HCT116 (cell line): ENCODE measurements around the gene NFKB1. TPM values are rescaled to one million over a fixed set of nuclear protein-coding genes. Genes with fewer than 3 reads are reported as not detected.

Experiments
- ATAC-seq: fragments of 200-7000 bp; cut with Tn5 transposase; 2 replicates; pipeline ENCODE4 v1.9.1; 2020; ENCODE audit warnings: mild to moderate bottlenecking, moderate library complexity
- BruUV-seq: library from RNA; stranded (reverse); fragments of 400-500 nt; replicated peaks from 2 replicates; lab custom pipeline; 2021; lab: Mats Ljungman, UMichigan
- CTCF ChIA-PET: fragments of 300-600 bp; sonication (Branson Sonifier 250); formaldehyde crosslinking; loops from one replicate; lab custom pipeline; 2021; ENCODE audit warnings: antibody characterized with exemption; lab: Charles Lee
- POLR2A ChIA-PET: fragments of 300-600, 350-600 bp; sonication (Branson Sonifier 250); formaldehyde crosslinking; loops from one replicate; lab custom pipeline; 2021; ENCODE audit warnings: antibody characterized with exemption; lab: Charles Lee
- RAD21 ChIA-PET, 2 experiments: fragments of 300-600 bp; sonication (Branson Sonifier 250); formaldehyde crosslinking; loops; one replicate each; lab custom pipeline; 2023; ENCODE audit warnings: low total read pairs in 2 of 2; ENCODE audit not compliant: uncharacterized antibody in 2 of 2, unreplicated experiment in 2 of 2, low non-redundant PET in 1 of 2; lab: Charles Lee
- DNase-seq: peaks from one replicate; pipeline ENCODE4 v3.0.0-alpha.2; 2010; ENCODE audit warnings: low read depth, low spot score
- H2AFZ ChIP-seq: fragments of 200-600 bp; shearing (Covaris generic), sonication (generic); 2 replicates; pipeline ENCODE4 v1.6.1; 2017; ENCODE audit warnings: low read depth, mixed run types, mixed read lengths, antibody characterized with exemption, low read length; ENCODE audit not compliant: poor library complexity, severe bottlenecking
- H3K27ac ChIP-seq: 2 replicates; pipeline ENCODE4 v1.5.1; 2012; ENCODE audit warnings: low read depth, low read length
- H3K27me3 ChIP-seq: fragments of 200-600 bp; sonication (generic); 2 replicates; pipeline ENCODE4 v1.6.1; 2016; ENCODE audit warnings: mixed run types, low read length, mixed read lengths; ENCODE audit not compliant: insufficient read depth
- H3K36me3 ChIP-seq, 2 experiments: fragments of 200-500 bp in 1 of 2; fragments of 200-600 bp in 1 of 2; sonication (Bioruptor generic) in 1 of 2; sonication (generic) in 1 of 2; 2 replicates each; pipeline versions ENCODE4 v1.5.1 to v1.6.1; 2014 to 2016; ENCODE audit warnings: low read length in 2 of 2, inconsistent platforms in 1 of 2, mixed read lengths in 1 of 2, mixed run types in 1 of 2; ENCODE audit not compliant: insufficient read depth in 2 of 2, control insufficient read depth in 1 of 2
- H3K4me1 ChIP-seq, 2 experiments: fragments of 200-600 bp in 1 of 2; sonication (generic) in 1 of 2; 2 replicates each; pipeline versions ENCODE4 v1.5.1 to v1.6.1; 2012 to 2017; ENCODE audit warnings: low read length in 2 of 2, inconsistent platforms in 1 of 2, mild to moderate bottlenecking in 1 of 2, mixed read lengths in 1 of 2, mixed run types in 1 of 2, moderate library complexity in 1 of 2; ENCODE audit not compliant: insufficient read depth in 2 of 2, control insufficient read depth in 1 of 2
- H3K4me2 ChIP-seq: fragments of 200-600 bp; sonication (generic); 2 replicates; pipeline ENCODE4 v1.6.1; 2017; ENCODE audit warnings: mixed run types, low read length, mixed read lengths
- H3K4me3 ChIP-seq, 2 experiments: fragments of 200-600 bp in 1 of 2; sonication (generic) in 1 of 2; replicated peaks in 1 of 2; 2 replicates each; pipeline ENCODE4 v1.5.1; 2011 to 2016; ENCODE audit warnings: low read length in 2 of 2, control low read depth in 1 of 2, low read depth in 1 of 2, mild to moderate bottlenecking in 1 of 2, mixed read lengths in 1 of 2, mixed run types in 1 of 2
- H3K79me2 ChIP-seq: fragments of 200-600 bp; sonication (generic); 2 replicates; pipeline ENCODE4 v1.6.1; 2017; ENCODE audit warnings: mild to moderate bottlenecking, mixed run types, low read length, moderate library complexity, mixed read lengths; ENCODE audit not compliant: insufficient read depth
- H3K9ac ChIP-seq: fragments of 200-600 bp; sonication (generic); 2 replicates; pipeline ENCODE4 v1.6.1; 2016; ENCODE audit warnings: low read length, mixed read lengths
- H3K9me2 ChIP-seq: fragments of 200-600 bp; sonication (generic), shearing (Covaris generic); 2 replicates; pipeline ENCODE4 v1.6.1; 2017; ENCODE audit warnings: mixed run types, mild to moderate bottlenecking, moderate library complexity; ENCODE audit not compliant: insufficient read depth
- H3K9me3 ChIP-seq, 2 experiments: fragments of 200-500 bp in 1 of 2; fragments of 200-600 bp in 1 of 2; sonication (Bioruptor generic) in 1 of 2; sonication (generic) in 1 of 2; 2 replicates each; pipeline ENCODE4 v1.6.1; 2014 to 2017; ENCODE audit warnings: low read length in 2 of 2, mixed read lengths in 2 of 2, inconsistent platforms in 1 of 2, low read depth in 1 of 2, mild to moderate bottlenecking in 1 of 2, mixed run types in 1 of 2, moderate library complexity in 1 of 2; ENCODE audit not compliant: control insufficient read depth in 1 of 2, insufficient read depth in 1 of 2
- H4K20me1 ChIP-seq: fragments of 200-600 bp; sonication (generic), shearing (Covaris generic); 2 replicates; pipeline ENCODE4 v1.6.1; 2017; ENCODE audit warnings: mixed run types, mild to moderate bottlenecking, moderate library complexity; ENCODE audit not compliant: insufficient read depth
- EZH2phosphoT487 ChIP-seq: fragments of 200-600 bp; IDR thresholded peaks from 2 replicates; pipeline ENCODE4 v1.6.1; 2018; ENCODE audit warnings: antibody characterized with exemption, borderline replicate concordance
- POLR2A ChIP-seq: IDR thresholded peaks from 2 replicates; pipeline ENCODE4 v1.7.0; 2011; ENCODE audit warnings: borderline replicate concordance; ENCODE audit not compliant: insufficient read depth, insufficient read length; ENCODE audit errors: extremely low read depth
- SIN3A ChIP-seq: IDR thresholded peaks from 2 replicates; pipeline ENCODE4 v1.6.1; 2012; ENCODE audit warnings: low read depth
- SP1 ChIP-seq: IDR thresholded peaks from 2 replicates; pipeline ENCODE4 v1.6.1; 2012; ENCODE audit warnings: low read depth
- ZBTB33 ChIP-seq: IDR thresholded peaks from 2 replicates; pipeline ENCODE4 v1.6.1; 2011; ENCODE audit warnings: mild to moderate bottlenecking, low read length, moderate library complexity; ENCODE audit not compliant: insufficient replicate concordance; ENCODE audit errors: extremely low read depth
- intact Hi-C: fragments of 100-400 bp; cut with micrococcal nuclease; formaldehyde crosslinking; loops from 2 replicates; pipeline ENCODE4 v1.10.0; 2022
- total RNA-seq: library from RNA; stranded (reverse); gene quantifications from one replicate; pipeline ENCODE4 v1.2.1, GENCODE V29; 2021; ENCODE audit not compliant: unreplicated experiment
- TF ChIP-seq, protein P1 (sequence below): IDR thresholded peaks from 2 replicates; pipeline ENCODE4 v1.6.1; 2012; ENCODE audit warnings: low read depth

Gene NFKB1
- total RNA-seq, 1 experiment from 2014 or later: 29.4 TPM

- Histone ChIP-seq H3K4me1 (no peaks in the 10 kb centered on the region), H3K4me3 (no peak overlapping the region), H3K79me2 (no peaks in the 10 kb centered on the region), H3K4me2 (no peak overlapping the region), H3K9ac (no peak overlapping the region), H3K27me3 (no peaks in the 10 kb centered on the region), H2AFZ (no peak overlapping the region), H3K9me2 (no peaks in the 10 kb centered on the region), H3K27ac (no peak overlapping the region), H4K20me1 (no peaks in the 10 kb centered on the region), H3K36me3 (peaks cover 7 to 8% of the 10 kb centered on the region in 2 experiments), H3K9me3 (no peaks in the 10 kb centered on the region)
- CTCF ChIA-PET: interaction anchor here (1.2 kb wide), 1 partner anchor 14 kb away, joined by 3 read pairs; no protein-coding TSS in a partner anchor
- POLR2A ChIA-PET: no interaction called here
- intact Hi-C loops: no loop called here
- DNase-seq (no peak), ATAC-seq (no peak)
- RAD21 ChIA-PET: no interaction called here
- no peak for TF ChIP-seq EZH2phosphoT487
- TF ChIP-seq SP1: no peak
- TF ChIP-seq POLR2A: no peak
- TF ChIP-seq ZBTB33: no peak
- TF ChIP-seq, protein P1, sequence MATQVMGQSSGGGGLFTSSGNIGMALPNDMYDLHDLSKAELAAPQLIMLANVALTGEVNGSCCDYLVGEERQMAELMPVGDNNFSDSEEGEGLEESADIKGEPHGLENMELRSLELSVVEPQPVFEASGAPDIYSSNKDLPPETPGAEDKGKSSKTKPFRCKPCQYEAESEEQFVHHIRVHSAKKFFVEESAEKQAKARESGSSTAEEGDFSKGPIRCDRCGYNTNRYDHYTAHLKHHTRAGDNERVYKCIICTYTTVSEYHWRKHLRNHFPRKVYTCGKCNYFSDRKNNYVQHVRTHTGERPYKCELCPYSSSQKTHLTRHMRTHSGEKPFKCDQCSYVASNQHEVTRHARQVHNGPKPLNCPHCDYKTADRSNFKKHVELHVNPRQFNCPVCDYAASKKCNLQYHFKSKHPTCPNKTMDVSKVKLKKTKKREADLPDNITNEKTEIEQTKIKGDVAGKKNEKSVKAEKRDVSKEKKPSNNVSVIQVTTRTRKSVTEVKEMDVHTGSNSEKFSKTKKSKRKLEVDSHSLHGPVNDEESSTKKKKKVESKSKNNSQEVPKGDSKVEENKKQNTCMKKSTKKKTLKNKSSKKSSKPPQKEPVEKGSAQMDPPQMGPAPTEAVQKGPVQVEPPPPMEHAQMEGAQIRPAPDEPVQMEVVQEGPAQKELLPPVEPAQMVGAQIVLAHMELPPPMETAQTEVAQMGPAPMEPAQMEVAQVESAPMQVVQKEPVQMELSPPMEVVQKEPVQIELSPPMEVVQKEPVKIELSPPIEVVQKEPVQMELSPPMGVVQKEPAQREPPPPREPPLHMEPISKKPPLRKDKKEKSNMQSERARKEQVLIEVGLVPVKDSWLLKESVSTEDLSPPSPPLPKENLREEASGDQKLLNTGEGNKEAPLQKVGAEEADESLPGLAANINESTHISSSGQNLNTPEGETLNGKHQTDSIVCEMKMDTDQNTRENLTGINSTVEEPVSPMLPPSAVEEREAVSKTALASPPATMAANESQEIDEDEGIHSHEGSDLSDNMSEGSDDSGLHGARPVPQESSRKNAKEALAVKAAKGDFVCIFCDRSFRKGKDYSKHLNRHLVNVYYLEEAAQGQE: no peak
- no peak for TF ChIP-seq SIN3A
- no TSS peak for BruUV-seq
Measured at GRCh38 chr4:102606846-102607450, 105.8 kb downstream of the NFKB1 start.
